ENCODE results near the gene ABCD2. TPM values are rescaled to one million over a fixed set of nuclear protein-coding genes. Genes with fewer than 3 reads are reported as not detected.

ABCD2 gene
- total and polyA plus RNA-seq, 4 donors, result under 0.01 to 0.25 (median 0.05) TPM; not detected in 1

GRCh38 chr12:39638840-39639239 is 19.2 kb upstream of the ABCD2 start:
- no peaks in the 10 kb centered on the region for H3K27me3 ChIP-seq (ENCODE audit: control insufficient read depth in 4 of 4, insufficient read depth in 4 of 4, low read length in 3 of 4)
- no peaks in the 10 kb centered on the region for H3K36me3 ChIP-seq (ENCODE audit: control insufficient read depth in 4 of 4, insufficient read depth in 3 of 4, low read depth in 1 of 4, low read length in 3 of 4)
- no peak for TF ChIP-seq SP1 (IDR thresholded peaks at IDR 0.05)
- TF ChIP-seq HNF4G (IDR thresholded peaks at IDR 0.05), result no peak
- TF ChIP-seq CTCF (IDR thresholded peaks at IDR 0.05; ENCODE audit: low read depth, low read length, missing input control), result no peak
- TF ChIP-seq HNF4A (conservative IDR thresholded peaks at IDR 0.05), result no peak
- no peak for TF ChIP-seq GABPA (IDR thresholded peaks at IDR 0.05 in 1 of 2, conservative IDR thresholded peaks at IDR 0.05 in 1 of 2)
- no peak for TF ChIP-seq FOXA2 (IDR thresholded peaks at IDR 0.05)
- TF ChIP-seq TAF1 (conservative IDR thresholded peaks at IDR 0.05), result no peak
- TF ChIP-seq JUND (IDR thresholded peaks at IDR 0.05), result no peak
- no peak for TF ChIP-seq MAX (IDR thresholded peaks at IDR 0.05)
- no peak for TF ChIP-seq NR2F2 (IDR thresholded peaks at IDR 0.05)
- no peak for TF ChIP-seq ATF3 (IDR thresholded peaks at IDR 0.05)
- TF ChIP-seq YY1 (IDR thresholded peaks at IDR 0.05), result no peak
- TF ChIP-seq REST (IDR thresholded peaks at IDR 0.05), result no peak
- TF ChIP-seq RXRA (IDR thresholded peaks at IDR 0.05), result no peak
- no peak for DNase-seq (ENCODE audit: low spot score)
- no peak overlapping the region for H3K9ac ChIP-seq (ENCODE audit: low read depth in 1 of 2, low read length in 2 of 2)
- no peak overlapping the region for H3K4me3 ChIP-seq (ENCODE audit: low read depth in 1 of 3, low read length in 3 of 3)
- H3K4me1 ChIP-seq (ENCODE audit: control insufficient read depth in 4 of 4, insufficient read depth in 4 of 4, low read length in 3 of 4), result no peaks in the 10 kb centered on the region
- H3K27ac ChIP-seq (ENCODE audit: low read depth in 1 of 2, low read length in 2 of 2), result no peak overlapping the region
- H3K9me3 ChIP-seq (ENCODE audit: control insufficient read depth in 4 of 4, low read length in 3 of 4), result no peaks in the 10 kb centered on the region
- 89% methylated on average over 2 of the region's 2 CpGs for WGBS

GRCh38 chr12:39638178-39638577 is 18.6 kb upstream of the ABCD2 start:
- no peak for TF ChIP-seq JUND (IDR thresholded peaks at IDR 0.05)
- no peak for TF ChIP-seq TAF1 (conservative IDR thresholded peaks at IDR 0.05)
- H3K4me3 ChIP-seq (ENCODE audit: low read depth in 1 of 3, low read length in 3 of 3), result no peak overlapping the region
- H3K36me3 ChIP-seq (ENCODE audit: control insufficient read depth in 4 of 4, insufficient read depth in 3 of 4, low read depth in 1 of 4, low read length in 3 of 4), result no peaks in the 10 kb centered on the region
- no peak for DNase-seq (ENCODE audit: low spot score)
- H3K9ac ChIP-seq (ENCODE audit: low read depth in 1 of 2, low read length in 2 of 2), result no peak overlapping the region
- H3K4me1 ChIP-seq (ENCODE audit: control insufficient read depth in 4 of 4, insufficient read depth in 4 of 4, low read length in 3 of 4), result no peaks in the 10 kb centered on the region
- H3K27ac ChIP-seq (ENCODE audit: low read depth in 1 of 2, low read length in 2 of 2), result no peak overlapping the region
- no peaks in the 10 kb centered on the region for H3K27me3 ChIP-seq (ENCODE audit: control insufficient read depth in 4 of 4, insufficient read depth in 4 of 4, low read length in 3 of 4)
- no peaks in the 10 kb centered on the region for H3K9me3 ChIP-seq (ENCODE audit: control insufficient read depth in 4 of 4, low read length in 3 of 4)

- no peaks in the 10 kb centered on the region for H3K4me1 ChIP-seq (ENCODE audit: control insufficient read depth in 4 of 4, insufficient read depth in 4 of 4, low read length in 3 of 4)
- H3K36me3 ChIP-seq (ENCODE audit: control insufficient read depth in 4 of 4, insufficient read depth in 3 of 4, low read depth in 1 of 4, low read length in 3 of 4), result no peaks in the 10 kb centered on the region
- TF ChIP-seq JUND (IDR thresholded peaks at IDR 0.05) (no peak), CTCF (IDR thresholded peaks at IDR 0.05; ENCODE audit: low read depth, low read length, missing input control) (no peak), TAF1 (conservative IDR thresholded peaks at IDR 0.05) (no peak), GABPA (IDR thresholded peaks at IDR 0.05 in 1 of 2, conservative IDR thresholded peaks at IDR 0.05 in 1 of 2) (no peak), MAX (IDR thresholded peaks at IDR 0.05) (no peak), EGR1 (IDR thresholded peaks at IDR 0.05; ENCODE audit: low read depth in 2 of 2) (no peak), ATF3 (IDR thresholded peaks at IDR 0.05) (no peak), RAD21 (IDR thresholded peaks at IDR 0.05) (no peak), FOXA1 (IDR thresholded peaks at IDR 0.05) (no peak), ZBTB33 (IDR thresholded peaks at IDR 0.05) (no peak), YY1 (IDR thresholded peaks at IDR 0.05) (no peak)
Measured at GRCh38 chr12:39632670-39633069, 13.1 kb upstream of the ABCD2 start.

More at GRCh38 chr12:39632670-39633069, 13.1 kb upstream of the ABCD2 start:
- H3K27ac ChIP-seq (ENCODE audit: low read depth in 1 of 2, low read length in 2 of 2), result no peak overlapping the region
- no peak overlapping the region for H3K4me3 ChIP-seq (ENCODE audit: low read depth in 1 of 3, low read length in 3 of 3)
- H3K27me3 ChIP-seq (ENCODE audit: control insufficient read depth in 4 of 4, insufficient read depth in 4 of 4, low read length in 3 of 4), result no peaks in the 10 kb centered on the region
- H3K9me3 ChIP-seq (ENCODE audit: control insufficient read depth in 4 of 4, low read length in 3 of 4), result no peaks in the 10 kb centered on the region
- no peak overlapping the region for H3K9ac ChIP-seq (ENCODE audit: low read depth in 1 of 2, low read length in 2 of 2)
- DNase-seq (ENCODE audit: low spot score), result no peak

Data from liver (tissue), 9 donors.